ENCODE measurements around the gene NME7. TPM values are rescaled to one million over a fixed set of nuclear protein-coding genes. Genes with fewer than 3 reads are reported as not detected.

Gene NME7
- total and polyA plus RNA-seq, 4 donors = 7.8 to 26.5 (median 9.4) TPM

GRCh38 chr1:169295425-169295824 lies 72.2 kb downstream of the NME7 start (continued):
- no peak for TF ChIP-seq ZBTB33 (IDR thresholded peaks at IDR 0.05)

- no peaks in the 10 kb centered on the region for H3K36me3 ChIP-seq (ENCODE audit: control insufficient read depth in 4 of 4, insufficient read depth in 3 of 4, low read depth in 1 of 4, low read length in 3 of 4)
- WGBS = 81% methylated on average over 1 of the region's 1 CpG
- no peaks in the 10 kb centered on the region for H3K4me1 ChIP-seq (ENCODE audit: control insufficient read depth in 4 of 4, insufficient read depth in 4 of 4, low read length in 3 of 4)
- no peak for TF ChIP-seq ZBTB33 (IDR thresholded peaks at IDR 0.05)
- H3K27ac ChIP-seq (ENCODE audit: low read depth in 1 of 2, low read length in 2 of 2) = no peak overlapping the region
- no peak overlapping the region for H3K4me3 ChIP-seq (ENCODE audit: low read depth in 1 of 3, low read length in 3 of 3)
- H3K9me3 ChIP-seq (ENCODE audit: control insufficient read depth in 4 of 4, low read length in 3 of 4) = no peaks in the 10 kb centered on the region
- DNase-seq (ENCODE audit: low spot score) = no peak
- H3K27me3 ChIP-seq (ENCODE audit: control insufficient read depth in 4 of 4, insufficient read depth in 4 of 4, low read length in 3 of 4) = no peaks in the 10 kb centered on the region
- H3K9ac ChIP-seq (ENCODE audit: low read depth in 1 of 2, low read length in 2 of 2) = no peak overlapping the region
Observed at GRCh38 chr1:169289016-169289415, 78.6 kb downstream of the NME7 start.

GRCh38 chr1:169288011-169288414 lies 79.6 kb downstream of the NME7 start:
- Histone ChIP-seq H3K9me3 (ENCODE audit: control insufficient read depth in 4 of 4, low read length in 3 of 4) (no peaks in the 10 kb centered on the region), H3K27ac (ENCODE audit: low read depth in 1 of 2, low read length in 2 of 2) (no peak overlapping the region), H3K27me3 (ENCODE audit: control insufficient read depth in 4 of 4, insufficient read depth in 4 of 4, low read length in 3 of 4) (no peaks in the 10 kb centered on the region), H3K4me3 (ENCODE audit: low read depth in 1 of 3, low read length in 3 of 3) (no peak overlapping the region), H3K36me3 (ENCODE audit: control insufficient read depth in 4 of 4, insufficient read depth in 3 of 4, low read depth in 1 of 4, low read length in 3 of 4) (no peaks in the 10 kb centered on the region), H3K9ac (ENCODE audit: low read depth in 1 of 2, low read length in 2 of 2) (no peak overlapping the region), H3K4me1 (ENCODE audit: control insufficient read depth in 4 of 4, insufficient read depth in 4 of 4, low read length in 3 of 4) (no peaks in the 10 kb centered on the region)
- no peak for TF ChIP-seq ZBTB33 (IDR thresholded peaks at IDR 0.05)
- no peak for TF ChIP-seq NR2F2 (IDR thresholded peaks at IDR 0.05)
- no peak for TF ChIP-seq SP1 (IDR thresholded peaks at IDR 0.05)
- no peak for TF ChIP-seq ATF3 (IDR thresholded peaks at IDR 0.05)
- TF ChIP-seq REST (IDR thresholded peaks at IDR 0.05) = no peak
- TF ChIP-seq FOXA1 (IDR thresholded peaks at IDR 0.05) = no peak
- no peak for TF ChIP-seq GABPA (IDR thresholded peaks at IDR 0.05 in 1 of 2, conservative IDR thresholded peaks at IDR 0.05 in 1 of 2)
- TF ChIP-seq RXRA (IDR thresholded peaks at IDR 0.05) = no peak
- no peak for TF ChIP-seq EGR1 (IDR thresholded peaks at IDR 0.05; ENCODE audit: low read depth in 2 of 2)
- TF ChIP-seq FOXA2 (IDR thresholded peaks at IDR 0.05) = no peak
- TF ChIP-seq TAF1 (conservative IDR thresholded peaks at IDR 0.05) = no peak
- TF ChIP-seq RAD21 (IDR thresholded peaks at IDR 0.05) = no peak
- TF ChIP-seq MAX (IDR thresholded peaks at IDR 0.05) = no peak
- TF ChIP-seq YY1 (IDR thresholded peaks at IDR 0.05) = no peak
- TF ChIP-seq JUND (IDR thresholded peaks at IDR 0.05) = no peak
- TF ChIP-seq HNF4G (IDR thresholded peaks at IDR 0.05) = no peak
- TF ChIP-seq HNF4A (conservative IDR thresholded peaks at IDR 0.05) = no peak
- DNase-seq (ENCODE audit: low spot score) = no peak
- 95% methylated on average over 1 of the region's 1 CpG for WGBS

Data from liver (tissue), 9 donors.